Measurements from ENCODE around the gene ROR1. TPM values are rescaled to one million over a fixed set of nuclear protein-coding genes. Genes with fewer than 3 reads are reported as not detected.

ROR1 gene
- total RNA-seq, 1 donor from 2014 or later: 6.7 TPM

GRCh38 chr1:63740432-63740831 lies 33.4 kb upstream of the ROR1 start:
- Mint-ChIP-seq H3K4me1 (ENCODE audit: unreplicated experiment) (no peaks in the 10 kb centered on the region), H3K9me3 (ENCODE audit: unreplicated experiment) (no peaks in the 10 kb centered on the region), H3K27ac (ENCODE audit: unreplicated experiment) (no peak overlapping the region), H3K27me3 (ENCODE audit: unreplicated experiment) (no peaks in the 10 kb centered on the region), H3K36me3 (ENCODE audit: low read depth, unreplicated experiment) (no peaks in the 10 kb centered on the region), H3K4me3 (ENCODE audit: unreplicated experiment) (no peak overlapping the region)
- TF ChIP-seq CTCF (IDR thresholded peaks at IDR 0.05; ENCODE audit: unreplicated experiment): no peak
- DNase-seq (ENCODE audit: low spot score): no peak

GRCh38 chr1:63742526-63742925 lies 31.3 kb upstream of the ROR1 start:
- Mint-ChIP-seq H3K36me3 (ENCODE audit: low read depth, unreplicated experiment) (no peaks in the 10 kb centered on the region), H3K27me3 (ENCODE audit: unreplicated experiment) (no peaks in the 10 kb centered on the region), H3K9me3 (ENCODE audit: unreplicated experiment) (no peaks in the 10 kb centered on the region), H3K4me3 (ENCODE audit: unreplicated experiment) (no peak overlapping the region), H3K4me1 (ENCODE audit: unreplicated experiment) (peaks cover 4% of the 10 kb centered on the region), H3K27ac (ENCODE audit: unreplicated experiment) (no peak overlapping the region)
- no peak for TF ChIP-seq CTCF (IDR thresholded peaks at IDR 0.05; ENCODE audit: unreplicated experiment)
- no peak for DNase-seq (ENCODE audit: low spot score)

GRCh38 chr1:63743781-63744180 lies 30.0 kb upstream of the ROR1 start:
- no peaks in the 10 kb centered on the region for H3K36me3 Mint-ChIP-seq (ENCODE audit: low read depth, unreplicated experiment)
- no peak overlapping the region for H3K4me3 Mint-ChIP-seq (ENCODE audit: unreplicated experiment)
- H3K4me1 Mint-ChIP-seq (ENCODE audit: unreplicated experiment): peaks cover 4% of the 10 kb centered on the region
- no peak for DNase-seq (ENCODE audit: low spot score)
- no peak overlapping the region for H3K27ac Mint-ChIP-seq (ENCODE audit: unreplicated experiment)
- no peak for TF ChIP-seq CTCF (IDR thresholded peaks at IDR 0.05; ENCODE audit: unreplicated experiment)
- H3K9me3 Mint-ChIP-seq (ENCODE audit: unreplicated experiment): no peaks in the 10 kb centered on the region
- H3K27me3 Mint-ChIP-seq (ENCODE audit: unreplicated experiment): no peaks in the 10 kb centered on the region

GRCh38 chr1:63746129-63746864 lies 27.5 kb upstream of the ROR1 start:
- Mint-ChIP-seq H3K4me3 (ENCODE audit: unreplicated experiment) (no peak overlapping the region), H3K27me3 (ENCODE audit: unreplicated experiment) (no peaks in the 10 kb centered on the region), H3K36me3 (ENCODE audit: low read depth, unreplicated experiment) (no peaks in the 10 kb centered on the region), H3K27ac (ENCODE audit: unreplicated experiment) (no peak overlapping the region), H3K4me1 (ENCODE audit: unreplicated experiment) (peaks cover 4% of the 10 kb centered on the region), H3K9me3 (ENCODE audit: unreplicated experiment) (no peaks in the 10 kb centered on the region)
- TF ChIP-seq CTCF (IDR thresholded peaks at IDR 0.05; ENCODE audit: unreplicated experiment): no peak
- DNase-seq (ENCODE audit: low spot score): no peak

- TF ChIP-seq CTCF (IDR thresholded peaks at IDR 0.05; ENCODE audit: unreplicated experiment): no peak
- Mint-ChIP-seq H3K27ac (ENCODE audit: unreplicated experiment) (no peak overlapping the region), H3K4me3 (ENCODE audit: unreplicated experiment) (no peak overlapping the region), H3K9me3 (ENCODE audit: unreplicated experiment) (no peaks in the 10 kb centered on the region), H3K4me1 (ENCODE audit: unreplicated experiment) (peaks cover 13% of the 10 kb centered on the region), H3K27me3 (ENCODE audit: unreplicated experiment) (no peaks in the 10 kb centered on the region), H3K36me3 (ENCODE audit: low read depth, unreplicated experiment) (no peaks in the 10 kb centered on the region)
- no peak for DNase-seq (ENCODE audit: low spot score)
Measured at GRCh38 chr1:63747445-63747844, 26.4 kb upstream of the ROR1 start.
